Measurements from ENCODE around the gene SPIN2B. TPM values are rescaled to one million over a fixed set of nuclear protein-coding genes. Genes with fewer than 3 reads are reported as not detected.

The SPIN2B gene
- total RNA-seq, 2 donors from 2014 or later, result 16.8 to 19.0 TPM

GRCh38 chrX:57070185-57070984 lies 51.0 kb downstream of the SPIN2B start:
- Histone ChIP-seq H3K9me3 (no peaks in the 10 kb centered on the region), H3K27ac (no peak overlapping the region), H3K27me3 (replicated peaks; ENCODE audit: insufficient read depth) (no peaks in the 10 kb centered on the region), H3K4me1 (ENCODE audit: control insufficient read depth in 1 of 2, low read depth in 2 of 2) (no peaks in the 10 kb centered on the region), H3K4me3 (no peak overlapping the region), H3K36me3 (no peaks in the 10 kb centered on the region)
- ATAC-seq (ENCODE audit: insufficient number of reproducible peaks, low FRiP score, low read depth) (no peak), DNase-seq (ENCODE audit: low spot score) (no peak)
- TF ChIP-seq CTCF (IDR thresholded peaks at IDR 0.05), result no peak

Other genes with a start within 250 kb of the SPIN2B start
- gene SPIN3, start 126.0 kb downstream of the SPIN2B start, total RNA-seq, result 10 to 100 TPM in 1 of 2 donors, 1 to 10 TPM in 1; 8.5 to 18.0 TPM
- gene SPIN2A, start 15.8 kb upstream of the SPIN2B start, total RNA-seq, result under 1 TPM; 0.35 to 0.54 TPM
- gene FAAH2, start 165.2 kb upstream of the SPIN2B start, total RNA-seq, result 1 to 10 TPM in 1 of 2 donors, not detected in 1; 1.2 TPM